KG1 (cell line): Measurements from ENCODE around the gene EHMT2.
"Not testable (repeated sequence)": the region's sequence is repeated elsewhere in the genome, so short reads cannot be mapped to it uniquely, and the experiment has no call there.

Experiments used
- DNase-seq: peaks from one replicate; lab custom pipeline; 2025; lab: John Stamatoyannopoulos, UW

The EHMT2 gene

GRCh38 chr6:31897612-31898382 lies at the start of gene EHMT2:
Gene EHMT2, minus strand, starts transcription at chr6:31897698. Its CDS starts 21 bp downstream, at chr6:31897677.
- peak; percentile 65 for DNase-seq

GRCh38 chr6:31947070-31947675 lies 49.7 kb upstream of the EHMT2 start:
- no peak for DNase-seq

GRCh38 chr6:31946370-31946885 lies 48.9 kb upstream of the EHMT2 start:
- DNase-seq = no peak

- no peak for DNase-seq
Measured at GRCh38 chr6:31945507-31946369, 48.2 kb upstream of the EHMT2 start, which contains the start of gene CFB. Gene CFB, plus strand, starts transcription at chr6:31946095. Its CDS starts 127 bp downstream, at chr6:31946222.

GRCh38 chr6:31945154-31945506 lies 47.6 kb upstream of the EHMT2 start:
- DNase-seq = no peak

GRCh38 chr6:31943742-31944141 lies 46.2 kb upstream of the EHMT2 start:
- DNase-seq = no peak

GRCh38 chr6:31940256-31940664 lies 42.8 kb upstream of the EHMT2 start:
- no peak for DNase-seq

GRCh38 chr6:31935823-31936222 lies 38.3 kb upstream of the EHMT2 start:
- DNase-seq = no peak

- no peak for DNase-seq
Measured at GRCh38 chr6:31935021-31935420, 37.5 kb upstream of the EHMT2 start.

GRCh38 chr6:31933537-31933936 lies 36.0 kb upstream of the EHMT2 start:
- no peak for DNase-seq

- DNase-seq = not testable (repeated sequence)
Measured at GRCh38 chr6:31932137-31932536, 34.6 kb upstream of the EHMT2 start.

- DNase-seq = no peak
Measured at GRCh38 chr6:31930962-31931361, 33.5 kb upstream of the EHMT2 start.

- no peak for DNase-seq
Measured at GRCh38 chr6:31928672-31928939, 31.1 kb upstream of the EHMT2 start.

- DNase-seq = no peak
Measured at GRCh38 chr6:31927863-31928671, 30.6 kb upstream of the EHMT2 start.

GRCh38 chr6:31927242-31927862 lies 29.9 kb upstream of the EHMT2 start, which contains the start of gene C2:
Gene C2, plus strand, starts transcription at chr6:31927717. Its CDS starts 36 bp downstream, at chr6:31927753.
- no peak for DNase-seq

GRCh38 chr6:31922942-31923341 lies 25.4 kb upstream of the EHMT2 start:
- DNase-seq = no peak

- no peak for DNase-seq
Measured at GRCh38 chr6:31920811-31921210, 23.3 kb upstream of the EHMT2 start.

- no peak for DNase-seq
Measured at GRCh38 chr6:31919624-31920303, 22.3 kb upstream of the EHMT2 start.

- no peak for DNase-seq
Measured at GRCh38 chr6:31918069-31918720, 20.7 kb upstream of the EHMT2 start.

GRCh38 chr6:31915756-31916155 lies 18.3 kb upstream of the EHMT2 start:
- DNase-seq = no peak
